Endothelial cell of umbilical vein (primary cell): Measurements from ENCODE around the gene SOCS7.

ENCODE experiments used
- EZH2 ChIP-seq: IDR thresholded peaks from 2 replicates; pipeline ENCODE4 v1.6.1; 2012; ENCODE audit warnings: borderline replicate concordance, low read depth, mild to moderate bottlenecking, moderate library complexity, low read length, inconsistent platforms; ENCODE audit not compliant: severe bottlenecking
- FOS ChIP-seq: IDR thresholded peaks from 2 replicates; pipeline ENCODE4 v1.6.1; 2011; ENCODE audit warnings: mild to moderate bottlenecking, low read length, moderate library complexity, borderline replicate concordance; ENCODE audit not compliant: insufficient read depth
- GATA2 ChIP-seq: IDR thresholded peaks from 2 replicates; pipeline ENCODE4 v1.7.0; 2011; ENCODE audit warnings: low read depth, mild to moderate bottlenecking, moderate library complexity, mixed read lengths, low read length; ENCODE audit not compliant: insufficient read length, insufficient read depth
- MAX ChIP-seq: IDR thresholded peaks from 2 replicates; pipeline ENCODE4 v1.6.1; 2011; ENCODE audit not compliant: insufficient read depth, insufficient read length
- POLR2A ChIP-seq: IDR thresholded peaks from 2 replicates; pipeline ENCODE4 v1.6.1; 2012; ENCODE audit warnings: low read depth, mild to moderate bottlenecking, control low read depth, low read length
- POLR2AphosphoS5 ChIP-seq: IDR thresholded peaks from 2 replicates; pipeline ENCODE4 v1.6.1; 2012; ENCODE audit warnings: low read depth, mild to moderate bottlenecking, control low read depth, low read length, moderate library complexity; ENCODE audit not compliant: insufficient read depth
- TF ChIP-seq, protein P1 (sequence below), 2 donors: IDR thresholded peaks; 1 replicate in 1 of 2; 2 replicates in 1 of 2; pipeline ENCODE4 v1.5.1; 2011; ENCODE audit warnings: low read length in 2 of 2, mild to moderate bottlenecking in 2 of 2, moderate library complexity in 2 of 2, control low read depth in 1 of 2, inconsistent platforms in 1 of 2, low read depth in 1 of 2; ENCODE audit not compliant: insufficient read depth in 1 of 2; ENCODE audit errors: extremely low read depth in 1 of 2

- TF ChIP-seq, protein P1, sequence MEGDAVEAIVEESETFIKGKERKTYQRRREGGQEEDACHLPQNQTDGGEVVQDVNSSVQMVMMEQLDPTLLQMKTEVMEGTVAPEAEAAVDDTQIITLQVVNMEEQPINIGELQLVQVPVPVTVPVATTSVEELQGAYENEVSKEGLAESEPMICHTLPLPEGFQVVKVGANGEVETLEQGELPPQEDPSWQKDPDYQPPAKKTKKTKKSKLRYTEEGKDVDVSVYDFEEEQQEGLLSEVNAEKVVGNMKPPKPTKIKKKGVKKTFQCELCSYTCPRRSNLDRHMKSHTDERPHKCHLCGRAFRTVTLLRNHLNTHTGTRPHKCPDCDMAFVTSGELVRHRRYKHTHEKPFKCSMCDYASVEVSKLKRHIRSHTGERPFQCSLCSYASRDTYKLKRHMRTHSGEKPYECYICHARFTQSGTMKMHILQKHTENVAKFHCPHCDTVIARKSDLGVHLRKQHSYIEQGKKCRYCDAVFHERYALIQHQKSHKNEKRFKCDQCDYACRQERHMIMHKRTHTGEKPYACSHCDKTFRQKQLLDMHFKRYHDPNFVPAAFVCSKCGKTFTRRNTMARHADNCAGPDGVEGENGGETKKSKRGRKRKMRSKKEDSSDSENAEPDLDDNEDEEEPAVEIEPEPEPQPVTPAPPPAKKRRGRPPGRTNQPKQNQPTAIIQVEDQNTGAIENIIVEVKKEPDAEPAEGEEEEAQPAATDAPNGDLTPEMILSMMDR (IDR thresholded peaks at IDR 0.05; ENCODE audit: extremely low read depth in 1 of 2, insufficient read depth in 1 of 2, low read depth in 1 of 2, low read length in 2 of 2) = no peak
- no peak for TF ChIP-seq MAX
- no peak for TF ChIP-seq POLR2A
- TF ChIP-seq POLR2AphosphoS5 = no peak
- no peak for TF ChIP-seq EZH2
- no peak for TF ChIP-seq FOS
- no peak for TF ChIP-seq GATA2
Measured at GRCh38 chr17:38442548-38442947, 90.9 kb downstream of the SOCS7 start.
